Subcutaneous abdominal adipose tissue (tissue), 5 donors: ENCODE measurements around the gene ZFP92.

ENCODE experiments used
- H3K27ac ChIP-seq: one replicate; pipeline ENCODE4 v1.7.0; 2013; ENCODE audit warnings: low read depth, mild to moderate bottlenecking, inconsistent platforms, low read length, moderate library complexity
- H3K27me3 ChIP-seq, 5 donors: one replicate each; pipeline ENCODE4 v1.7.0; 2013; ENCODE audit warnings: low read length in 5 of 5, inconsistent platforms in 1 of 5; ENCODE audit not compliant: control insufficient read depth in 5 of 5, insufficient read depth in 4 of 5
- H3K36me3 ChIP-seq, 5 donors: one replicate each; pipeline ENCODE4 v1.7.0; 2013; ENCODE audit warnings: low read length in 5 of 5; ENCODE audit not compliant: control insufficient read depth in 5 of 5, insufficient read depth in 5 of 5
- H3K4me1 ChIP-seq, 5 donors: one replicate each; pipeline ENCODE4 v1.7.0; 2013; ENCODE audit warnings: low read length in 5 of 5, mild to moderate bottlenecking in 3 of 5, moderate library complexity in 1 of 5; ENCODE audit not compliant: control insufficient read depth in 5 of 5, insufficient read depth in 5 of 5
- H3K4me3 ChIP-seq, 5 donors: one replicate each; pipeline ENCODE4 v1.7.0; 2013; ENCODE audit warnings: low read length in 5 of 5, low read depth in 1 of 5
- H3K9ac ChIP-seq, 5 donors: one replicate each; pipeline ENCODE4 v1.7.0; 2013; ENCODE audit warnings: low read length in 5 of 5, mild to moderate bottlenecking in 4 of 5, moderate library complexity in 3 of 5
- H3K9me3 ChIP-seq, 5 donors: one replicate each; pipeline ENCODE4 v1.7.0; 2013; ENCODE audit warnings: low read length in 5 of 5; ENCODE audit not compliant: control insufficient read depth in 5 of 5
- donor health status: healthy.
- donor health status: healthy.
- donor health status: healthy.
- donor health status: healthy.
- donor health status: healthy.

ZFP92 gene

GRCh38 chrX:153458476-153458875 lies 47.2 kb downstream of the ZFP92 start:
- peaks cover 0 to 7% (median 0%) of the 10 kb centered on the region in 5 donors for H3K9me3 ChIP-seq
- peaks cover 0 to 49% (median 15%) of the 10 kb centered on the region in 5 donors for H3K36me3 ChIP-seq
- no peak overlapping the region for H3K4me3 ChIP-seq
- H3K27me3 ChIP-seq: peaks cover 7 to 15% (median 14%) of the 10 kb centered on the region in 5 donors
- H3K27ac ChIP-seq: no peak overlapping the region
- no peaks in the 10 kb centered on the region for H3K4me1 ChIP-seq
- H3K9ac ChIP-seq: no peak overlapping the region

- H3K9me3 ChIP-seq: peaks cover 0 to 7% (median 0%) of the 10 kb centered on the region in 5 donors
These were observed 48.7 kb downstream of the ZFP92 start for GRCh38 chrX:153459986-153460385.

GRCh38 chrX:153460826-153461225 lies 49.6 kb downstream of the ZFP92 start:
- Histone ChIP-seq H3K36me3 (peaks cover 0 to 44% (median 13%) of the 10 kb centered on the region in 5 donors), H3K9ac (no peak overlapping the region), H3K4me1 (peaks cover 0 to 13% (median 4%) of the 10 kb centered on the region in 5 donors), H3K9me3 (peaks cover 0 to 7% (median 0%) of the 10 kb centered on the region in 5 donors), H3K27ac (no peak overlapping the region), H3K4me3 (no peak overlapping the region), H3K27me3 (peaks cover 7 to 19% (median 15%) of the 10 kb centered on the region in 5 donors)

More at GRCh38 chrX:153459986-153460385, 48.7 kb downstream of the ZFP92 start:
- peaks cover 7 to 19% (median 15%) of the 10 kb centered on the region in 5 donors for H3K27me3 ChIP-seq
- no peak overlapping the region for H3K9ac ChIP-seq
- no peak overlapping the region for H3K4me3 ChIP-seq
- H3K36me3 ChIP-seq: peaks cover 0 to 46% (median 16%) of the 10 kb centered on the region in 5 donors
- peaks cover 0 to 8% (median 0%) of the 10 kb centered on the region in 5 donors for H3K4me1 ChIP-seq
- H3K27ac ChIP-seq: no peak overlapping the region
